Measurements from ENCODE around the gene SERPINB2.

Gene SERPINB2

DNA sequence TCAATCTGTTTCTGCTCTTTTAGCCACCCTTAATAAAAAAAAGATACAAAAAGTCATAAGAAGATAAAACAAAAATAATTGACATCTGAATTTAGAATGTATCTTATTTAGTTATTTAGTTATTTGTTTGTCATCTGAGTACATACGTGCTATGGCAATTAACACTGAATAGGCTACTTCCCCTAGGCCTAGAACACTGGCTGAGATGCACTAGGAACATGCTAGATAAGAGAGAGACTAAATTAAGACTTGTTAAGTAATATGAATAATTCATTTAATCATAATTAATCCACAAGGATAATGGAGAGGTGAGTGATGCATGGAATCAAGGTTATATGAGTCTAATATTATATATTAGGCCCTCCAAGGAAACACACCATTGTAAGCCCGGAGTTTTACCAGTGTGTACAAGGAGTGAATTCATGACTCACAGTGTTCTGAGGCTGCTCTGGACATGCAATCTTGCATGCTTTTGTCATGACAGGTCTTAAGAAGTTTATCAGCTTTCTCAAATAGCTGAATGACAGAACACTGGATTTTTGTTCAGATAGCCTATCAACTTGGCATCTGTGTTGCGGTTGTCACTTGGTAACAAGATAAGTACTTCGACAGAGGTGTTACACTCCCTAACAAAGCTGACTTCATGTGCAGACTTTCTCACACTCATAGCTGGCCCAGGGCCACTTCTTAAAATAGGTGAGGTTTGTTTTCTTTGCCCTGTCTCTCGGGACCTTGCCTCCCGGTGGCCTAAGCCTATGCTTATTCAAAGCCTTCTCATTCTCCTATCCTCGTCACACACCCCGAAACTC, 5.0 kb upstream of the SERPINB2 start:
- TF ChIP-seq, protein P1, sequence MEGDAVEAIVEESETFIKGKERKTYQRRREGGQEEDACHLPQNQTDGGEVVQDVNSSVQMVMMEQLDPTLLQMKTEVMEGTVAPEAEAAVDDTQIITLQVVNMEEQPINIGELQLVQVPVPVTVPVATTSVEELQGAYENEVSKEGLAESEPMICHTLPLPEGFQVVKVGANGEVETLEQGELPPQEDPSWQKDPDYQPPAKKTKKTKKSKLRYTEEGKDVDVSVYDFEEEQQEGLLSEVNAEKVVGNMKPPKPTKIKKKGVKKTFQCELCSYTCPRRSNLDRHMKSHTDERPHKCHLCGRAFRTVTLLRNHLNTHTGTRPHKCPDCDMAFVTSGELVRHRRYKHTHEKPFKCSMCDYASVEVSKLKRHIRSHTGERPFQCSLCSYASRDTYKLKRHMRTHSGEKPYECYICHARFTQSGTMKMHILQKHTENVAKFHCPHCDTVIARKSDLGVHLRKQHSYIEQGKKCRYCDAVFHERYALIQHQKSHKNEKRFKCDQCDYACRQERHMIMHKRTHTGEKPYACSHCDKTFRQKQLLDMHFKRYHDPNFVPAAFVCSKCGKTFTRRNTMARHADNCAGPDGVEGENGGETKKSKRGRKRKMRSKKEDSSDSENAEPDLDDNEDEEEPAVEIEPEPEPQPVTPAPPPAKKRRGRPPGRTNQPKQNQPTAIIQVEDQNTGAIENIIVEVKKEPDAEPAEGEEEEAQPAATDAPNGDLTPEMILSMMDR (IDR thresholded peaks at IDR 0.05; ENCODE audit: low read depth, low read length) = no peak
- peak; percentile 80 to 94 for DNase-seq (ENCODE audit: low read depth in 2 of 2)
- H3K4me3 ChIP-seq (replicated peaks in 1 of 2; ENCODE audit: low read depth in 2 of 2, low read length in 2 of 2) = no peak overlapping the region

DNA sequence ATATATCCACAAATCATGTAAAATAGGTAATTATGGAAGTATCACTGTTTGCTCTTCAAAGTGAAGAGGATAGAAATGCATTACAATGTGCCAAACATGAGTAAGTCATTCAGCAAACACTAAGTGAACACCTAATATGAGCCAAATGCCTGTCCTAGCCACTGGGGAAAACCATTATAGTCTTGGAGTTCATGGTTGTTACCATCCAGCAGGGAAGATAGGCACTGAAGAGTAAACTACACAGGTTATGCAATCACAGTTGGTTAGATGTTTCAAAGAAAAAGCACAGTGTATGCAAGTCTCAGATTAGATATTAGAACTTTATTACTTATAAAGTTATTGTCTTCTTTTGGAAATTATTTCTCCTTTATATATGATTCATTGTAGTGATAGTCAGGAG, 3.9 kb upstream of the SERPINB2 start:
- DNase-seq (ENCODE audit: low read depth in 2 of 2) = peak; percentile 14 to 17
- H3K4me3 ChIP-seq (replicated peaks in 1 of 2; ENCODE audit: low read depth in 2 of 2, low read length in 2 of 2) = no peak overlapping the region
- TF ChIP-seq, protein P1 (IDR thresholded peaks at IDR 0.05; ENCODE audit: low read depth, low read length) = no peak

GRCh38 chr18:63888470-63889190, 1.1 kb downstream of the SERPINB2 start:
- peak in 1 of 2 donors; percentile 29 for DNase-seq (ENCODE audit: low read depth in 2 of 2)
- TF ChIP-seq, protein P1 (IDR thresholded peaks at IDR 0.05; ENCODE audit: low read depth, low read length) = no peak

DNA sequence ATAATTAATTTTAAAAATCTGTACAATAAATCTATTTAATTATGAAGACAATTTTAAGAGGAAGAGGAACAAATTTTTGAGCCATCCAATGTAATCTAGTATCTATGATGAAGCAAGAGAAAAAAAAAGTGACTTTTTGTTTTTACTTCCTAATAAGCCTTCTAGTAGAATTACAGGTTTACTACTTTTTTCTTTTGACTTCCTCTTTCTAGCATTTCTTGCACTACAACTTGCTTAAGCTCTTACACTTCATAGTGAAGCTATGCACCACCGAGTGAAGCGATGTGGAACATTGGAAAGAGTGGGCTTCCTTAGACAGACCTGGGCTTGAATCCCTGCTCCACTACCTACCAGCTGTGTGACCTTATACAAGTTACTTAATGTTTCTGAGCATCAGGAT, 2.1 kb downstream of the SERPINB2 start:
- H3K4me3 ChIP-seq (replicated peaks in 1 of 2; ENCODE audit: low read depth in 2 of 2, low read length in 2 of 2) = no peak overlapping the region
- TF ChIP-seq, protein P1 (IDR thresholded peaks at IDR 0.05; ENCODE audit: low read depth, low read length) = no peak
- DNase-seq (ENCODE audit: low read depth in 2 of 2) = no peak

More at GRCh38 chr18:63888470-63889190, 1.1 kb downstream of the SERPINB2 start:
- no peak overlapping the region for H3K4me3 ChIP-seq (replicated peaks in 1 of 2; ENCODE audit: low read depth in 2 of 2, low read length in 2 of 2)

DNA sequence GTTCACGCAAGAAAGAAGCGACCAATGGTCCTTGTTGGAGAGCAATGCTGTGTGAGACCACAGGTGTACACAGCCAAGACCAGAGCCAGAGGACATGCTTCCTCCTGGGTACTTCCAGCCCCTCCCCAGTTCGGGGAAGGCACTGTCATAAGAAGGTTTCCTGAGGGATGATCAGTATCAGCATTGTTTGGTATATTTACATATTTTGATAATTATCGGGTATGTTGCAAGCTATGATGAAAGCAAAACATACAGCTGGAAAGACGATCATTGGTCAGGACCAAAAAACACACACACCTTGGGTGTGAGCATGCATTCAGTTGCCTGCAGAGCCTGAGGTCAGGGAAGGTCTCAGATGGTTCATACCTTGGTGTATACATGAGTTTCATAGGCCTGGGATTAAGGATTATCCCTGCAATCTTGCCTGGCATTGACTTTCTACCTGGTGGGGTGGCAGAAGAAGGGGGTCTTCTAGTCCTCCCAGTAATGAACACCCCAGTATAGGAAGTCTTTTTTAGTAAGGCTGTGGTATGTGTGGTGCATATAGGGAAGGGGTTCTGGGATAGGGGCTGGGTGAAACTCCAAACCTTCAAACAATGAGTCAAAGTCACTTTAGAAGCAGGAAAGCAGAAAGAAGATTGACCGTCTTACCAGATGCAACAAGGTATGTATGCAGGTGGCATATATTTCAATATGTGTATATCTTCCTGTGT, 2.9 kb downstream of the SERPINB2 start:
- TF ChIP-seq, protein P1 (IDR thresholded peaks at IDR 0.05; ENCODE audit: low read depth, low read length) = no peak

DNA sequence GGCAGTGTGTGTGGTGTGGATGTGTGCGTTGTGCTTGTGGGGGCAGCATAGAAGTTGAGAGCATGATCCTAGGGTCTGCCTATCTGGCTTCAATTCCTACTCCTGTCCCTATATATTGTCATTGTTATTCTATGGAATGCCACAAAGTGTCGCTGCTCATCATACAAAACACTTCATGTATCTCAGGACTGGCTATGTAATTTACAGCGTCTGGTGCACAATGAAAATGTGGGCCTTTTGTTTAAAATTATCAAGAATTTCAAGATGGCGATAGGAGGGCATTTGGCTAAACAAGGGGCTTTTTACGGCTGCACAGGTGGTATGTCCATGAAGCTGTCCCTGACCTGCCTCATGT, 3.4 kb downstream of the SERPINB2 start:
- peak; percentile 21 to 24 for DNase-seq (ENCODE audit: low read depth in 2 of 2)
- H3K4me3 ChIP-seq (replicated peaks in 1 of 2; ENCODE audit: low read depth in 2 of 2, low read length in 2 of 2) = no peak overlapping the region
- TF ChIP-seq, protein P1 (IDR thresholded peaks at IDR 0.05; ENCODE audit: low read depth, low read length) = no peak

More for the DNA sequence above, 2.9 kb downstream of the SERPINB2 start:
- no peak for DNase-seq (ENCODE audit: low read depth in 2 of 2)
- H3K4me3 ChIP-seq (replicated peaks in 1 of 2; ENCODE audit: low read depth in 2 of 2, low read length in 2 of 2) = no peak overlapping the region
